ENCODE results near the gene PRKAG2.

- TF ChIP-seq CTCF (conservative IDR thresholded peaks at IDR 0.05 in 1 of 2, IDR thresholded peaks at IDR 0.05 in 1 of 2; ENCODE audit: extremely low read depth in 1 of 2, insufficient read depth in 1 of 2, low read depth in 1 of 2, low read length in 2 of 2) = no peak
- no peak for TF ChIP-seq EZH2 (IDR thresholded peaks at IDR 0.05; ENCODE audit: borderline replicate concordance, low read length)
Observed at GRCh38 chr7:151632750-151633515, 244.0 kb downstream of the PRKAG2 start.

All from mammary epithelial cell (primary cell).